ENCODE measurements around the gene KANSL1.

Gene KANSL1

DNA sequence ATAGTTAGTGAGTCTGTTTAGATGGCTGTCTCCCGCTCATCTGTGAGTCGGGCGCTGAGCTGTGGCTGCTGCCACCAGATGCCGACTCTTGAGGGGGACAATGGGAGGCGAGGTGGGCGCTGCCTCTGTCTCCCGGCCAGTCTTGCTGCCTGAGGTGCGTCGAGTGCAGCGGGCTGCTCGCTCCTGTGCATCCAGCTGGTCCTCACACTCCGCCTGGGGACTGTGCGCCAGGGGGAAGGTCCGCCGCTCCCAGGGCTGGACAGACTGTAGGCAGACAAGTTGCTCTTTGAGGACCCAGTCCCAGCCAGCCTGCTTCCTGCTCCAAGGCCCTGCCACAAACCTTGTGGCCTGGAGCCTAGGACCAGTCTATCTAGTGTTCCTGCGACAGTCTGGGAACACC is 161.8 kb downstream of the KANSL1 start:
- no peak for ATAC-seq
- TF ChIP-seq ZNF8 (CRISPR knock-in tag; IDR thresholded peaks at IDR 0.05) (no peak), ARNTL (CRISPR knock-in tag; IDR thresholded peaks at IDR 0.05; ENCODE audit: borderline replicate concordance, low read depth) (no peak), ZNF70 (CRISPR knock-in tag; IDR thresholded peaks at IDR 0.05) (no peak), TCF4 (CRISPR knock-in tag; IDR thresholded peaks at IDR 0.05; ENCODE audit: borderline replicate concordance) (no peak), ZC3H10 (CRISPR knock-in tag; IDR thresholded peaks at IDR 0.05) (no peak), ISL1 (CRISPR knock-in tag; IDR thresholded peaks at IDR 0.05) (no peak), BACH2 (CRISPR knock-in tag; IDR thresholded peaks at IDR 0.05; ENCODE audit: borderline replicate concordance) (no peak), OSR1 (CRISPR knock-in tag; IDR thresholded peaks at IDR 0.05) (no peak)
- TF ChIP-seq, protein P1, sequence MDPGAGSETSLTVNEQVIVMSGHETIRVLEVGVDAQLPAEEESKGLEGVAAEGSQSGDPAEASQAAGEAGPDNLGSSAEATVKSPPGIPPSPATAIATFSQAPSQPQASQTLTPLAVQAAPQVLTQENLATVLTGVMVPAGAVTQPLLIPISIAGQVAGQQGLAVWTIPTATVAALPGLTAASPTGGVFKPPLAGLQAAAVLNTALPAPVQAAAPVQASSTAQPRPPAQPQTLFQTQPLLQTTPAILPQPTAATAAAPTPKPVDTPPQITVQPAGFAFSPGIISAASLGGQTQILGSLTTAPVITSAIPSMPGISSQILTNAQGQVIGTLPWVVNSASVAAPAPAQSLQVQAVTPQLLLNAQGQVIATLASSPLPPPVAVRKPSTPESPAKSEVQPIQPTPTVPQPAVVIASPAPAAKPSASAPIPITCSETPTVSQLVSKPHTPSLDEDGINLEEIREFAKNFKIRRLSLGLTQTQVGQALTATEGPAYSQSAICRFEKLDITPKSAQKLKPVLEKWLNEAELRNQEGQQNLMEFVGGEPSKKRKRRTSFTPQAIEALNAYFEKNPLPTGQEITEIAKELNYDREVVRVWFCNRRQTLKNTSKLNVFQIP (CRISPR knock-in tag; IDR thresholded peaks at IDR 0.05; ENCODE audit: borderline replicate concordance, low read depth) = no peak

DNA sequence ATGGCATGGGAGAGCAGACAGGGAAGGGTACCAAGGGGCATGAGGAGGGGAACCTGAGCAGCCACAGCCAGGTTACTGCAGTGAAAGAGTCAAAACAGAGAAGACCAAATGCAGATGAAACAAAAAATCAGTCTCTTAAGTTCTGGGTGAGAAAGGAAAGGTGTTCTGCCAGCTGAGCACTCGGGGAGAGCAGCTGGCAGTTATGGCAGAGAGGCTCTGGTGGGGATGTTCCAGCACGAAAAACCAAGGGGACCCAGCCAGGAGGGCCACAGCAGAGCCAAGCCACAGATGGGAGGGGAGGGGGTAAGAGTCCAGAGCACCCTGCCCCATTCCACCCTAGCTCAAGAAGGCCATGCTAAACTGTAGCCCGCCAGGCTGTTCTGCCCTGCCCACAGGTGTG is 162.5 kb downstream of the KANSL1 start:
- TF ChIP-seq OSR1 (CRISPR knock-in tag; IDR thresholded peaks at IDR 0.05) (no peak), ARNTL (CRISPR knock-in tag; IDR thresholded peaks at IDR 0.05; ENCODE audit: borderline replicate concordance, low read depth) (no peak), CSDC2 (CRISPR knock-in tag; IDR thresholded peaks at IDR 0.05) (no peak), ZC3H10 (CRISPR knock-in tag; IDR thresholded peaks at IDR 0.05) (no peak), ISL1 (CRISPR knock-in tag; IDR thresholded peaks at IDR 0.05) (no peak), ZNF565 (CRISPR knock-in tag; conservative IDR thresholded peaks at IDR 0.05; ENCODE audit: low read depth) (no peak), ZNF70 (CRISPR knock-in tag; IDR thresholded peaks at IDR 0.05) (no peak), ESRRG (CRISPR knock-in tag; IDR thresholded peaks at IDR 0.05) (no peak), TOX (CRISPR knock-in tag; IDR thresholded peaks at IDR 0.05; ENCODE audit: borderline replicate concordance) (no peak), ZFP30 (CRISPR knock-in tag; IDR thresholded peaks at IDR 0.05) (no peak)
- ATAC-seq = no peak

DNA sequence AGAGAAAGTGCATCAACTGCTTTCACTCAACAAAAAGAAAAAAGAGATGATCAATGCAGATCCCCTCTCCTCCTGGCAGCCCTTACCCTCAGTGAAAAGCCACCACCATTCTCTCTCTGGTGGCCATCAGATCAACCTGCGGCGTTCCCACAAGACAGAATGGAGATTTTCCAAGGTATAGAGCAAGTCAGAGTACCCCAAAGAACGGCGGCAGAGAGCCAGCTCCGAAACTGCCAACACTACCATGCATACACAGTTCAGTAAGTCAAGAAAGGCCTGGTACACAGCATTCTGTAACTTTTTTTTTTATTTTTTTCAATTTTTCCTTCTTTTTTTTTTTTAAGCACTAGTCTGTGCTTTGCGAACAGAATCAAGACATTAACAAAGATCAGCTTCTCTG is 163.6 kb downstream of the KANSL1 start:
- TF ChIP-seq RARB (CRISPR knock-in tag; IDR thresholded peaks at IDR 0.05) (no peak), CSDC2 (CRISPR knock-in tag; IDR thresholded peaks at IDR 0.05) (no peak), GLIS3 (CRISPR knock-in tag; IDR thresholded peaks at IDR 0.05) (no peak)
- TF ChIP-seq, protein P1 (CRISPR knock-in tag; IDR thresholded peaks at IDR 0.05; ENCODE audit: borderline replicate concordance, low read depth) = no peak

DNA sequence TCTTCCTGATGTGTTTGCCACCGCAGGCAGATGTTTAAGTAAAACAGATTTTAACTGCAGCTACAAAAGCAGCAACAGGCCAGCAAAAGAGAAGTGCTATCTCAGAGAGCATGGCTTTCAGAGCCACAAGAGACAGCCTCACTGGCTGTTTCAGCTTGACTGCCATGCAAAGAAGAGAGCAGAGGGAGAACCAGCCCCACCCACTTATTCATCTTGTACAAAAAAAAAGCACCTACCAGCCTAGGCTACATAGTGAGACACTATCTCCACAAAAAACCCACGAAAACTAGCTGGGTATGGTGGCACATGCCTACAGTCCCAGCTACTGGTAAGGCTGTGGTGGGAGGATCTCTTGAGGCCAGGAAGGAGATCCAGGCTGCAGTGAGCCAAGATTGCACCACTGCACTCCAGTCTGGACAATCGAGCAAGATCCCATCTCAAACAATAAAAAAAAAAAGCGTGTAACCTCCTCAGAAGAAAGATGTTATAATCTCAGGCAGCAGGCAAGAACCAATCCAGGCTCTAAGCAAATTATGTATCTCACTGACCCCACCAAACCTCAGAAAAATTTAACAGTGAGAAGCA is 164.2 kb downstream of the KANSL1 start:
- ATAC-seq = no peak
- TF ChIP-seq, protein P2, sequence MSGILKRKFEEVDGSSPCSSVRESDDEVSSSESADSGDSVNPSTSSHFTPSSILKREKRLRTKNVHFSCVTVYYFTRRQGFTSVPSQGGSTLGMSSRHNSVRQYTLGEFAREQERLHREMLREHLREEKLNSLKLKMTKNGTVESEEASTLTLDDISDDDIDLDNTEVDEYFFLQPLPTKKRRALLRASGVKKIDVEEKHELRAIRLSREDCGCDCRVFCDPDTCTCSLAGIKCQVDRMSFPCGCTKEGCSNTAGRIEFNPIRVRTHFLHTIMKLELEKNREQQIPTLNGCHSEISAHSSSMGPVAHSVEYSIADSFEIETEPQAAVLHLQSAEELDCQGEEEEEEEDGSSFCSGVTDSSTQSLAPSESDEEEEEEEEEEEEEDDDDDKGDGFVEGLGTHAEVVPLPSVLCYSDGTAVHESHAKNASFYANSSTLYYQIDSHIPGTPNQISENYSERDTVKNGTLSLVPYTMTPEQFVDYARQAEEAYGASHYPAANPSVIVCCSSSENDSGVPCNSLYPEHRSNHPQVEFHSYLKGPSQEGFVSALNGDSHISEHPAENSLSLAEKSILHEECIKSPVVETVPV (CRISPR knock-in tag; IDR thresholded peaks at IDR 0.05) = no peak
- TF ChIP-seq ZFP3 (CRISPR knock-in tag; IDR thresholded peaks at IDR 0.05) (no peak), GLIS3 (CRISPR knock-in tag; IDR thresholded peaks at IDR 0.05) (no peak), SNAI2 (CRISPR knock-in tag; IDR thresholded peaks at IDR 0.05) (no peak), ZFP30 (CRISPR knock-in tag; IDR thresholded peaks at IDR 0.05) (no peak), ZNF565 (CRISPR knock-in tag; conservative IDR thresholded peaks at IDR 0.05; ENCODE audit: low read depth) (no peak)
- TF ChIP-seq, protein P3, sequence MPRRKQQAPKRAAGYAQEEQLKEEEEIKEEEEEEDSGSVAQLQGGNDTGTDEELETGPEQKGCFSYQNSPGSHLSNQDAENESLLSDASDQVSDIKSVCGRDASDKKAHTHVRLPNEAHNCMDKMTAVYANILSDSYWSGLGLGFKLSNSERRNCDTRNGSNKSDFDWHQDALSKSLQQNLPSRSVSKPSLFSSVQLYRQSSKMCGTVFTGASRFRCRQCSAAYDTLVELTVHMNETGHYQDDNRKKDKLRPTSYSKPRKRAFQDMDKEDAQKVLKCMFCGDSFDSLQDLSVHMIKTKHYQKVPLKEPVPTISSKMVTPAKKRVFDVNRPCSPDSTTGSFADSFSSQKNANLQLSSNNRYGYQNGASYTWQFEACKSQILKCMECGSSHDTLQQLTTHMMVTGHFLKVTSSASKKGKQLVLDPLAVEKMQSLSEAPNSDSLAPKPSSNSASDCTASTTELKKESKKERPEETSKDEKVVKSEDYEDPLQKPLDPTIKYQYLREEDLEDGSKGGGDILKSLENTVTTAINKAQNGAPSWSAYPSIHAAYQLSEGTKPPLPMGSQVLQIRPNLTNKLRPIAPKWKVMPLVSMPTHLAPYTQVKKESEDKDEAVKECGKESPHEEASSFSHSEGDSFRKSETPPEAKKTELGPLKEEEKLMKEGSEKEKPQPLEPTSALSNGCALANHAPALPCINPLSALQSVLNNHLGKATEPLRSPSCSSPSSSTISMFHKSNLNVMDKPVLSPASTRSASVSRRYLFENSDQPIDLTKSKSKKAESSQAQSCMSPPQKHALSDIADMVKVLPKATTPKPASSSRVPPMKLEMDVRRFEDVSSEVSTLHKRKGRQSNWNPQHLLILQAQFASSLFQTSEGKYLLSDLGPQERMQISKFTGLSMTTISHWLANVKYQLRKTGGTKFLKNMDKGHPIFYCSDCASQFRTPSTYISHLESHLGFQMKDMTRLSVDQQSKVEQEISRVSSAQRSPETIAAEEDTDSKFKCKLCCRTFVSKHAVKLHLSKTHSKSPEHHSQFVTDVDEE (CRISPR knock-in tag; IDR thresholded peaks at IDR 0.05) = no peak

More for the DNA sequence above, 163.6 kb downstream of the KANSL1 start:
- no peak for ATAC-seq
